ENCODE data around the gene STK33. TPM values are rescaled to one million over a fixed set of nuclear protein-coding genes. Genes with fewer than 3 reads are reported as not detected.
A peak's percentile ranks its signal among the peaks of the same experiment; 100 is the strongest.

STK33 gene
- total RNA-seq, 1 experiment from 2014 or later, result 3.9 TPM

- POLR2A ChIA-PET, result no interaction called here
- H3K27me3 ChIP-seq (ENCODE audit: control insufficient read depth, insufficient read depth, low read length), result peaks cover 2% of the 10 kb centered on the region; the same call in 1 of the 2 replicates
Measured at GRCh38 chr11:8605971-8606563, 12.0 kb upstream of the STK33 start.

GRCh38 chr11:8604078-8604723 is 10.2 kb upstream of the STK33 start:
- CTCF ChIA-PET, result no interaction called here
- Histone ChIP-seq H3K27ac (ENCODE audit: low read length) (no peak overlapping the region), H3K36me3 (ENCODE audit: control insufficient read depth, insufficient read depth, low read length) (no peaks in the 10 kb centered on the region), H3K4me3 (ENCODE audit: low read depth in 2 of 2, low read length in 2 of 2) (no peak overlapping the region), H3K4me1 (ENCODE audit: control insufficient read depth, insufficient read depth, low read length) (no peaks in the 10 kb centered on the region), H3K9me3 (ENCODE audit: control insufficient read depth, insufficient read depth, low read depth, low read length) (no peaks in the 10 kb centered on the region), H3K27me3 (ENCODE audit: control insufficient read depth, insufficient read depth, low read length) (peaks cover 2% of the 10 kb centered on the region; the same call in 1 of the 2 replicates)
- no peak for TF ChIP-seq TCF7L2 (IDR thresholded peaks at IDR 0.05; ENCODE audit: low read depth, low read length)
- TF ChIP-seq CTCF (IDR thresholded peaks at IDR 0.05), result peak; percentile 97
- in situ Hi-C loops (cut with HindIII; ENCODE audit: low pct_unique_long_range_greater_than_20kb, low sequenced_read_pairs) (no loop called here), intact Hi-C loops (cut with micrococcal nuclease; ENCODE audit: unreplicated experiment) (no loop called here)
- BruUV-seq (replicated peaks), result no TSS peak
- ATAC-seq (peak; percentile 81), DNase-seq (ENCODE audit: low read depth, low spot score) (peak; percentile 99)
- POLR2A ChIA-PET, result no interaction called here

More at GRCh38 chr11:8605971-8606563, 12.0 kb upstream of the STK33 start:
- in situ Hi-C loops (cut with HindIII; ENCODE audit: low pct_unique_long_range_greater_than_20kb, low sequenced_read_pairs), result no loop called here
- H3K4me3 ChIP-seq (ENCODE audit: low read depth in 2 of 2, low read length in 2 of 2), result no peak overlapping the region
- H3K9me3 ChIP-seq (ENCODE audit: control insufficient read depth, insufficient read depth, low read depth, low read length), result no peaks in the 10 kb centered on the region
- intact Hi-C loops (cut with micrococcal nuclease; ENCODE audit: unreplicated experiment), result no loop called here
- ATAC-seq (no peak), DNase-seq (ENCODE audit: low read depth, low spot score) (no peak)
- no peak for TF ChIP-seq TCF7L2 (IDR thresholded peaks at IDR 0.05; ENCODE audit: low read depth, low read length)
- TF ChIP-seq CTCF (IDR thresholded peaks at IDR 0.05), result no peak
- TF ChIP-seq REST (IDR thresholded peaks at IDR 0.05; ENCODE audit: insufficient read depth in 1 of 2, low read depth in 2 of 2, low read length in 1 of 2), result no peak
- no peak for TF ChIP-seq SIN3A (IDR thresholded peaks at IDR 0.05; ENCODE audit: borderline replicate concordance, insufficient read depth, low read depth, low read length)
- TF ChIP-seq POLR2AphosphoS5 (IDR thresholded peaks at IDR 0.05; ENCODE audit: low read depth, low read length), result no peak
- H3K36me3 ChIP-seq (ENCODE audit: control insufficient read depth, insufficient read depth, low read length), result no peaks in the 10 kb centered on the region
- BruUV-seq (replicated peaks), result no TSS peak
- H3K27ac ChIP-seq (ENCODE audit: low read length), result no peak overlapping the region
- no peaks in the 10 kb centered on the region for H3K4me1 ChIP-seq (ENCODE audit: control insufficient read depth, insufficient read depth, low read length)
- CTCF ChIA-PET, result no interaction called here

Measured in Panc1 (cell line).